K562 (cell line): ENCODE data around the gene ASB15. TPM values are rescaled to one million over a fixed set of nuclear protein-coding genes. Genes with fewer than 3 reads are reported as not detected.

Source experiments
- ARID3B ChIP-seq: fragments of 250-450 bp; sonication (Bioruptor Pico); IDR thresholded peaks from 2 replicates; pipeline ENCODE4 v1.4.0; 2020; ENCODE audit warnings: borderline replicate concordance
- ATF1 ChIP-seq, 2 experiments: fragments of 450-650 bp in 1 of 2; IDR thresholded peaks; 2 replicates each; pipeline ENCODE4 v1.6.1; 2016; ENCODE audit warnings: missing compliant biosample characterization in 1 of 2, missing genetic modification characterization in 1 of 2
- CBFB ChIP-seq: sonication (generic); formaldehyde crosslinking; IDR thresholded peaks from 2 replicates; pipeline ENCODE4 v1.4.0; 2020; ENCODE audit warnings: mild to moderate bottlenecking, missing genetic modification reagents
- CEBPB ChIP-seq: fragments of 450-650 bp; IDR thresholded peaks from 2 replicates; pipeline ENCODE4 v1.6.1; 2016; ENCODE audit warnings: missing genetic modification characterization, missing compliant biosample characterization
- CXXC5 ChIP-seq: fragments of 250-450 bp; sonication (Bioruptor Pico); IDR thresholded peaks from 2 replicates; pipeline ENCODE4 v1.8.0; 2022; ENCODE audit warnings: inconsistent platforms, mild to moderate bottlenecking, moderate library complexity
- DACH1 ChIP-seq: fragments of 450-650 bp; IDR thresholded peaks from 2 replicates; pipeline ENCODE4 v1.6.1; 2018; ENCODE audit not compliant: partially characterized antibody
- HINFP ChIP-seq: fragments of 450-650 bp; conservative IDR thresholded peaks from 2 replicates; pipeline ENCODE4 v1.6.1; 2016; ENCODE audit warnings: missing genetic modification characterization, low read depth, mild to moderate bottlenecking, control low read depth, missing compliant biosample characterization
- HNRNPK ChIP-seq: fragments of 200-400 bp; formaldehyde crosslinking; IDR thresholded peaks from one replicate; pipeline ENCODE4 v1.6.1; 2018; ENCODE audit warnings: mild to moderate bottlenecking, low read depth, low read length; ENCODE audit not compliant: poor library complexity, severe bottlenecking
- IRF2 ChIP-seq: sonication (generic); formaldehyde crosslinking; IDR thresholded peaks from 2 replicates; pipeline ENCODE4 v1.8.1; 2022; ENCODE audit warnings: mild to moderate bottlenecking, missing genetic modification reagents
- KAT8 ChIP-seq: fragments of 450-650 bp; IDR thresholded peaks from 2 replicates; pipeline ENCODE4 v1.6.1; 2016; ENCODE audit warnings: low read depth, mild to moderate bottlenecking
- KDM1A ChIP-seq, 2 experiments: fragments of 450-650 bp; IDR thresholded peaks; 2 replicates each; pipeline ENCODE4 v1.6.1; 2016; ENCODE audit warnings: mild to moderate bottlenecking in 2 of 2
- MAX ChIP-seq: sonication (generic); formaldehyde crosslinking; IDR thresholded peaks from 2 replicates; pipeline ENCODE4 v1.9.0; 2022; ENCODE audit warnings: mild to moderate bottlenecking, missing genetic modification reagents
- MCM2 ChIP-seq: fragments of 450-650 bp; IDR thresholded peaks from 2 replicates; pipeline ENCODE4 v1.6.1; 2017; ENCODE audit warnings: low read depth, mild to moderate bottlenecking
- MCM5 ChIP-seq: fragments of 450-650 bp; IDR thresholded peaks from 2 replicates; pipeline ENCODE4 v1.6.1; 2016; ENCODE audit warnings: low read depth
- MLLT1 ChIP-seq, 2 experiments: fragments of 450-650 bp; IDR thresholded peaks; 2 replicates each; pipeline ENCODE4 v1.6.1; 2016
- NFATC3 ChIP-seq: fragments of 450-650 bp; IDR thresholded peaks from 2 replicates; pipeline ENCODE4 v1.6.1; 2017; ENCODE audit warnings: mild to moderate bottlenecking
- PCBP1 ChIP-seq: fragments of 200-400 bp; formaldehyde crosslinking; IDR thresholded peaks from 2 replicates; pipeline ENCODE4 v1.6.1; 2018; ENCODE audit warnings: mild to moderate bottlenecking, low read depth, low read length; ENCODE audit not compliant: poor library complexity, severe bottlenecking
- PCBP2 ChIP-seq: fragments of 200-400 bp; formaldehyde crosslinking; IDR thresholded peaks from 2 replicates; pipeline ENCODE4 v1.6.1; 2018; ENCODE audit warnings: low read length, low read depth, mild to moderate bottlenecking, moderate library complexity; ENCODE audit not compliant: poor library complexity, severe bottlenecking
- TAL1 ChIP-seq: fragments of 450-650 bp; IDR thresholded peaks from 2 replicates; pipeline ENCODE4 v1.6.1; 2016; ENCODE audit warnings: mild to moderate bottlenecking
- TCFL5 ChIP-seq: fragments of 250-450 bp; sonication (Bioruptor Pico); conservative IDR thresholded peaks from 2 replicates; pipeline ENCODE4 v1.6.1; 2021; ENCODE audit warnings: mild to moderate bottlenecking, moderate library complexity, matching md5 sums
- YBX1 ChIP-seq: fragments of 450-650 bp; IDR thresholded peaks from 2 replicates; pipeline ENCODE4 v1.7.1; 2016; ENCODE audit warnings: mild to moderate bottlenecking
- ZBTB17 ChIP-seq: fragments of 450-650 bp; formaldehyde crosslinking; IDR thresholded peaks from 2 replicates; pipeline ENCODE4 v1.4.0; 2020; ENCODE audit warnings: mild to moderate bottlenecking
- ZBTB5 ChIP-seq: fragments of 450-650 bp; IDR thresholded peaks from 2 replicates; pipeline ENCODE4 v1.6.1; 2017; ENCODE audit warnings: antibody characterized with exemption
- ZNF140 ChIP-seq: fragments of 250-450 bp; sonication (Bioruptor Pico); IDR thresholded peaks from 2 replicates; pipeline ENCODE4 v1.8.0; 2021; ENCODE audit warnings: moderate library complexity, mild to moderate bottlenecking, inconsistent platforms
- polyA plus RNA-seq, 8 experiments: library from polyadenylated mRNA; depleted of rRNA in 4 of 8; stranded (reverse) in 5 of 8; unstranded in 3 of 8; fragments of >200 nt; fragmentation: Nextera tagmentation in 2 of 8; fragmentation: Illumina TruSeq in 1 of 8; extraction: Ambion mirVana in 2 of 8; extraction: Trizol in 1 of 8; gene quantifications; 2 replicates each; pipeline versions ENCODE4 v1.2.1 to v1.2.3, GENCODE V29; 2011 to 2014; ENCODE audit warnings: inconsistent platforms in 1 of 8, missing spikeins in 1 of 8
- total RNA-seq, 7 experiments: library from RNA; depleted of rRNA in 6 of 7; stranded (reverse); fragments of >200 nt in 6 of 7; fragmentation: Illumina TruSeq in 2 of 7; extraction: Trizol in 2 of 7; gene quantifications; 2 replicates each; pipeline versions ENCODE4 v1.2.1 to v1.2.3, GENCODE V29; 2011 to 2021; ENCODE audit warnings: low replicate concordance in 1 of 7

The ASB15 gene
- total and polyA plus RNA-seq, 9 of the 15 experiments (the other 6 are each of a cell fraction or from before 2014, with no cell fraction given), result 0.03 to 0.14 (median 0.04) TPM; not detected in 3

GRCh38 chr7:123624527-123625183 lies 23.0 kb downstream of the ASB15 start (continued):
- TF ChIP-seq ZBTB5 (no peak), PCBP1 (no peak), HNRNPK (no peak), TCFL5 (CRISPR knock-in tag) (no peak), ARID3B (CRISPR knock-in tag) (no peak), TAL1 (no peak), CEBPB (tag) (no peak), ATF1 (CRISPR knock-in tag; IDR thresholded peaks at IDR 0.05) (peak; percentile 58; the same call in 1 of the 2 replicates), ATF1 (tag; IDR thresholded peaks at IDR 0.05) (peak; percentile 96), MLLT1 (IDR thresholded peaks at IDR 0.05) (no peak), MAX (no peak), YBX1 (no peak), KAT8 (no peak), CBFB (CRISPR knock-in tag) (no peak), ZNF140 (no peak), HINFP (tag) (no peak), IRF2 (CRISPR knock-in tag) (no peak), KDM1A (IDR thresholded peaks at IDR 0.05) (no peak), DACH1 (no peak), ZBTB17 (CRISPR knock-in tag) (peak; percentile 34; the same call in 1 of the 2 replicates), MCM2 (no peak), NFATC3 (no peak), MCM5 (no peak), PCBP2 (no peak), CXXC5 (CRISPR knock-in tag) (no peak; the same call in 1 of the 2 replicates)
